ENCODE data around the gene PTPRN.
"Not testable (repeated sequence)": the region's sequence is repeated elsewhere in the genome, so short reads cannot be mapped to it uniquely, and the experiment has no call there.

The PTPRN gene

DNA sequence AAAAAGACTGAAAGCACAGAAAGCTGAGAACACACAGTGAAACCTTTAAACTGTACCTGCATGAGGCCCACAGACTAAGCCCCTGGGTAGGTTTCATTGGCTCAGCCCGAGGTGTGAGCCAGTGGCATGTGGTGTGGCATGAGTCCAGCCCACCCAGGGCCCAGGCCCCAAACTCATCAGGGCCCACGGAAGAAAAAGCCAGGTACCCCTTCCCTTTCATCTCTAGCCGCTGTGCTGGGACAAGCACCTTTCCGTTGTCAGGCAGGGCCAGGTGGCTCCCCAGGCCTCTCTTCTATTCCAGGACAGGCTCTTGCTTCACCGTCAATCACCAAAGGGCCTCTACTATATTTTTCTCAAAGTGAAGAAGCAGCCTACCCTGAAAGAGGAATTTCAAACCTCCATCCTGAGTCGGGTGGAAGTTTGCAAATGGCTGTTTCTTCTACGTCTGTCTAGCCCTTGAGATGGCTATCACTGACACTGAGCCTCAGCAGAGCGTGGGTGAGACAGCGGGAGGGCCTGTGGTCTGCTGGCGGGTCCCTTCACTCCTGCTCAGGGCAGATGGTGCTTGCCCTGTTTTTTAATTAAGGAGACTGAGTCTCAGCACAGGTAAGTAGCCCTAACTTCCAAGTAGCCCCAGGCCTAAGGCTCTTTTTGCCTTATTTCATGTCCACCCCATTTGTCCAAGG lies 21.5 kb downstream of the PTPRN start:
- DNase-seq (ENCODE audit: low read depth, low spot score), result no peak

DNA sequence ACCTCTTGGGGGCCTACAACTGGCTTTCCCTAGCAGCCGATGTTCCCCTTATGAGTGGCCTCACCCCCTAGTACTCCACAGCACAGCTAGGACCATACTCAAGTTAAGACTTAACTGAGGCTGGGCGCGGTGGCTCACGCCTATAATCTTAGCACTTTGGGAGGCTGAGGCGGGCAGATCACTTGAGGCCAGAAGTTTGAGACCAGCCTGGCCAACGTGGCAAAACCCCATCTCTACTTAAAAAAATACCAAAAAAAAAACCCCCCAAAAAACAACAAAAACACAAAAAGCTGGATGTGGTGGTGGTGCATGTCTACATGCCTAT lies 22.1 kb downstream of the PTPRN start:
- DNase-seq (ENCODE audit: low read depth, low spot score), result not testable (repeated sequence)

- no peak for DNase-seq (ENCODE audit: low read depth, low spot score)
Measured at GRCh38 chr2:219286436-219287115, 22.6 kb downstream of the PTPRN start.

GRCh38 chr2:219285894-219286425 lies 23.2 kb downstream of the PTPRN start:
- peak; percentile 63 for DNase-seq (ENCODE audit: low read depth, low spot score)

GRCh38 chr2:219285373-219285735 lies 23.8 kb downstream of the PTPRN start:
- no peak for DNase-seq (ENCODE audit: low read depth, low spot score)

- DNase-seq (ENCODE audit: low read depth, low spot score), result no peak
Measured at GRCh38 chr2:219284501-219285372, 24.5 kb downstream of the PTPRN start.

- no peak for DNase-seq (ENCODE audit: low read depth, low spot score)
Measured at GRCh38 chr2:219282943-219283581, 26.1 kb downstream of the PTPRN start.

GRCh38 chr2:219282375-219282774 lies 26.8 kb downstream of the PTPRN start:
- no peak for DNase-seq (ENCODE audit: low read depth, low spot score)

DNA sequence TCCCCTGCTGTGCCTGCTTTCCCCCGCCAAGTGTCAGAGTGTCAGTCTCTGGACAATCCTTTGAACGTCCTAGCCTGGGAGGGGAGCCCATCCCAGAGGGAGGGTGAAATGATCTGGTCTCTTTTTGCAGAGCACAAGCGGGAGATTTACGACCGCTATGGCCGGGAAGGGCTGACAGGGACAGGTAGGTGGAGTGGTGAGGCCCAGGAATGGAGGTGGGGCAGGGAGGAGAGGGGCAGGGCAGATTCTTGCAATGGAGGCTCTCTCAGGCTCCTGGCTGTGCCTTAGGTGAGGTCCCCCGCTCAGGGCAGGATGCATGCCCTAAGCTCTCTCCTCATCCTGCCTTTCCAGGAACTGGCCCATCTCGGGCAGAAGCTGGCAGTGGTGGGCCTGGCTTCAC lies 27.6 kb downstream of the PTPRN start:
- peak; percentile 28 for DNase-seq (ENCODE audit: low read depth, low spot score)

DNA sequence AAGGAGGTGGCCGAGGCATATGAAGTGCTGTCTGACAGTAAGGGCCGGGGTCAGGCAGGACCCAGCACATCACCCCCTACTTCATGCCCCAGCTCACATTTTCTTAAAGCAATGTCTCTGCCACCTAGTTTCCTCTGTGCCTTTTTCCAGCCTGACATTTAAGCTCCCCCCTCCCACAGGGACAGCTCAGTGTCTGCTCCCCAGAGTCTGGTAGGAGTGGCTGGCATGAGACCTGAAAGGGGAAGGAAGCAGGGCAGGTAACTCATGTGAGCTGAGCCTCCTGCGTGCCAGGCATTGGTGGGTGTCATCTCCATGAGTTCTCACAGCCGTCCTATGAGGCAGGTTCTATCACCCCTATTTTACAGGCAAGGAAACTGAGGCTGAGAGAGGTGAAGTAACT lies 28.6 kb downstream of the PTPRN start:
- DNase-seq (ENCODE audit: low read depth, low spot score), result no peak

DNA sequence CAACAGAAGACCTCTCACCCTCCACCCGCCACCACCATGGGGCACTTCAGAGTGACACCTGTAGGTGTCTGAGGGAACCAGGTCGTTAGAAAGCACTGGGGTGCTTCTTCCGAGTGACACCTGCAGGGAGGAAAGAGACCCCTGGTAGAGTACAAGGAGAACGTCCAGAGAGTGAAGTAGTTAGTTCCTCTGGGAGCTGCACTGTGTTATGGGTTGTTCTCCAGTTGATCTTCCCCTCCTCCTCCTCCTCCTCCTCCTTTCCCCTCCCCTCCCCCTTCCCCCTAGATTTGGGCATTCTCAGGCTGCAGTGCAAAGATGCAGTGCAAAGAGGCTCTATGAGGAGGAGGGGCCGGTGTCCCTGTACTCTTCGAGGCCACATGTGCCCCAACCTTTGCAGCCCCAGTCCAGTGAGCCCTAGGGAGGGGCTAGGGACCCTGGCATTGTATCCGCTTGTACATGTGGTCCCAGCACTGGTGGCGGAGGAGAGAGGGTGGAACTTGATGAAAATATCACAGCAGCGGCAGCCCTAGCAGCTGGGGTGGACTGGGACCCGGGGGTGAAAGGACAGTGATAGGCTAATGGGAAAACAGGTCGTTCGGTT lies 29.2 kb downstream of the PTPRN start:
- DNase-seq (ENCODE audit: low read depth, low spot score), result no peak

DNA sequence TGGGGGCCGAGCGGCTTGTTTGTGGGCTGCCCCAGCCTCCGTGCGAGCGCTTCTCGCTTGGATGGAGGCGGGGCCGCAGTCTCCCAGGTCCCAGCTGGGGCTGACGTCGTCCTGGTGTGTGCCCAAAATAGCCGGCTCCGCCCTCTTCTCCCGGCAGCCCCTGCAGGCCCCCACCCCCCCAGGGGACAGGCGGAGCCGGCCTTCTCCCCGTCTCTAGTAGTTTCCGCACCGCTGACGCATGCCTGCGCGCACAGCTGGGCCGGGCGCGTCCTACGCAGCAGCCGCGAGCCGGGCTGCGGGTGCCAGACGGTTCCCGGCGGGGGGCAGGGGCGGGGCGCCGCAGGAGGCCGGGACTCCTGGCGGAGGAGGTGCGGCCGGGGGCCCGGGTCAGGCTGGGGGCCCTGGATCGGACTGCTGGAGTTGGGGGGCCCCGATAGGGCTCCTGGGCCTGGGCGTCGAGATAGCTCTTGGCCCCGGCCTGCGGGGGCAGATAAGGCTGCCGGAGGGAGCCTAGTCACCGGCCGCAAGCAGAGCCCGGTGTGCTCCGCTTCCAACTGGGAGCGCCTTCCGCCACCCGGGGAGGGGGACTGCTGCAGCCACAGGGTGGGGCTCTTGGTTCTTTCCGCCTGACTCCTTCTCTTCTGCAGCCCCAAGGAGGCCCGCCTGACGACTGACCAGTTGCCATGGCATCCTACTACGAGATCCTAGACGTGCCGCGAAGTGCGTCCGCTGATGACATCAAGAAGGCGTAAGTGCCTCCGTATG lies 29.9 kb downstream of the PTPRN start, which contains the start of gene DNAJB2:
Gene DNAJB2 (plus strand): TSS at position 216 of the 765 bp plus-strand sequence. CDS start 468 bp downstream, at position 684.
- DNase-seq (ENCODE audit: low read depth, low spot score), result peak; percentile 98

GRCh38 chr2:219278655-219279150 lies 30.5 kb downstream of the PTPRN start:
- no peak for DNase-seq (ENCODE audit: low read depth, low spot score)

DNA sequence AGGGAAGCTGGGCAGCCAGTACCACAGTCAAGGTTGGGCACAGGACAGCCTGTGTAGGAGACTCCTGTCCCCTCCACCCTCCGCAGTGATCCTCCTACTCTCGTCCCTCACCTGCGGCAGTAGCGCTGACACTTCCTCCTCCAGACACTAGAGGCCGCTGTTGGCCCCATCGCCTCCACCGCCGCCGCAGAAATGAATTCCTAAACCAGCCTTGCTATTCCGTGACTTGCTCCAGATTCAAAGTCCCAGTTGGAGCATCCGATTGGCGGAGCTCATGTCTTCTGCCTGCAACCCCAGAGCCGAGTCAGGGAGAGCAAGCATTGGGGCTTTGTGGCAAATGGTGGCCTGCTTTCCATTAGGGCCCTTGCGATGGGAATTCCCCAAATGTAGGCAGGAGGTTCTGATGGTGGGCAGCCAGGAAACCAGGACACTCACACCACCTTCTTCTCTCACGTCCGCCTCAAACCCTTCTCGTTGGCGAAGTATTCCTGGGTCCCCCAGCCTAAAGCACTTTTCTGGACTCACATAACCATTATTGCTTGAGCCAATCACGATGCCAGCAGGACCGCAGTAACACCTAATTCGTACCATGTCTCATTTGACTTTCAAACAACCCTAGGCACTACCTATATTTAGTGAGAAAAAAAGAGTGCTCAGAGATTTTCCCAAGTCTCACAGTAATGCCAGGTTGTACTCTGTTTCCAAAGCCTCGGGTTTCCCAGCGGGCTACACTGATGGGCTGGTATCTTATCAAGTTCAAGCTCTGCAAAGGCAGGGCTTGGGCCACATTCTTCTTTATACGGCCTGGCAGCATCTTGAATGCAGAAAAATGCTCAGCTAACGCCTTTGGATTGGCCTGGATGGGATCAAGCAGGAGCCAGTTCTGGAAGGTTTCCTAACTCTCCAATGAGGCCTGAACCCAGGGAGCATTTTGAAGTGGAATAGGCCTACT lies 31.2 kb downstream of the PTPRN start:
- peak; percentile 95 for DNase-seq (ENCODE audit: low read depth, low spot score)

DNA sequence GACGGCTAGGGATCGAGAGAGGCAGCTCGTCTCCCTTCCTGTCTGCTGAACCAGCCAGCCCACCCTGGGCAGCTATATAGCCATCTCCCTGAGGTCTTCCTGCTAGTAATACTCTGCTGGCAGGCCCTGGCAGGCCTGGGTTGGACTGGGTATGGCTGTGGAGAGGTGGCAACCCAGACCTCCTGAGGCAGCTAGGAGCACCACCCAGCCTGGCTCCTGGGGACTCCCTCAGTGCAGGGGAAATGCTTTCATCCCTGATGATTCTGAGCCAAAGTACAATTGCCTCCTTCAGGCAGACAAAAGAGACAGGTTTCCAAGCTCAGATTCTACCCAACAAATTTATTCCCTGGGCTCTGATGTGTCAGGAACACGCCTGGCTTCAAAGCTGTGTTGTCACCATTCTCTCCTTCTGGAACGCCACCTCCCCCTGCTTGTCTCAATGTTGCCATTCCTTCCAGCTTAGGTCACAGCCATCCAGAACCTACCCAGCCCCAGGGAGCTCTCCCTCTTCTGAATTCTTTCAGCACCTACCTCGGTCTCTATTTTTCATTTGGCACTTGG lies 34.8 kb downstream of the PTPRN start:
- peak; percentile 90 for DNase-seq (ENCODE audit: low read depth, low spot score)

DNA sequence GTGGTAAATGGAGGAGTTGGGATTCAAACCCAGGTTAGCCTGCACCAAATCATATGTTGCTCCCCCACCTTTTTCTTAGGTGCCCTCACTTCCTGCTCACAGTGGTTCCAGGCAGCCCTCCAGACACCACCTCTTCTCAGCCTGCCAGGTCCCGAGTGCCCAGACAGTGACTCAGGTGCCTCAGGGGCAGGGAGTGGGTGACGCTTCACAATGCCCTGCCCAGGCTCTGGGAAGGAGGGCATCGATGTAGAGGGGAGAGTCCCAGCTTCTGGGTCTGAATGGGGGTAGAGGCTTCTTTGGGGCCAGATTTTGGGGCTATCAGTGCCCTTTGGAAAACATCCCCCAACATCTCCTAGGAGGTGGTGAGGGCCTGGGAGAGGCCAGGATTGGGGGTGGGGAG lies 35.3 kb downstream of the PTPRN start:
- peak; percentile 51 for DNase-seq (ENCODE audit: low read depth, low spot score)

- no peak for DNase-seq (ENCODE audit: low read depth, low spot score)
Measured at GRCh38 chr2:219272995-219273394, 36.2 kb downstream of the PTPRN start.

GRCh38 chr2:219272356-219272755 lies 36.8 kb downstream of the PTPRN start:
- no peak for DNase-seq (ENCODE audit: low read depth, low spot score)

DNA sequence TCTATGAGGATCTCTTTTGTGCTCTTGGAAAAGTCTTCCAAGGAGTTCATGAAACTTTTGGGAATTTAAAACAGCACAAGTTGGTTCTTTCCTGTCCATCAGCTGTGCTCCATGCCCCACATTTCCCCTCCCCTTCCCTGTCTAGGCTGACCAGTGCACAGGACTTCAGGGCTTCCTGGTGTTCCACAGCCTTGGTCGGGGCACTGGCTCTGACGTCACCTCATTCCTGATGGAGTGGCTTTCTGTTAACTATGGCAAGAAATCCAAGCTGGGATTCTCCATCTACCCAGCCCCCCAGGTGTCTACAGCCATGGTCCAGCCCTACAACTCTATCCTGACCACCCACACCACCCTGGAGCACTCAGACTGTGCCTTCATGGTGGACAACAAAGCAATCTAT lies 38.2 kb downstream of the PTPRN start:
- DNase-seq (ENCODE audit: low read depth, low spot score), result no peak

All from ELF-1 (cell line).